GM10248 (cell line): Measurements from ENCODE around the gene KIF18B.

Experiments
- CTCF ChIA-PET: fragments of 300-600 bp; sonication (Branson Sonifier 250); formaldehyde crosslinking; extraction: SDS; loops from one replicate; lab custom pipeline; 2021; ENCODE audit warnings: antibody characterized with exemption; lab: Yijun Ruan, JAX
- POLR2A ChIA-PET: fragments of 350-650 bp; sonication (Branson Sonifier 250); formaldehyde crosslinking; extraction: SDS; loops from one replicate; lab custom pipeline; 2020; ENCODE audit warnings: antibody characterized with exemption; lab: Yijun Ruan, JAX
- DNase-seq: peaks from one replicate; pipeline ENCODE4 v3.0.0; 2012; ENCODE audit errors: extremely low spot score
- TF ChIP-seq, protein P1 (sequence below): IDR thresholded peaks from 2 replicates; pipeline ENCODE4 v1.5.1; 2012; ENCODE audit warnings: mild to moderate bottlenecking, low read depth; ENCODE audit errors: extremely low read depth, missing control alignments, control extremely low read depth

The KIF18B gene

DNA sequence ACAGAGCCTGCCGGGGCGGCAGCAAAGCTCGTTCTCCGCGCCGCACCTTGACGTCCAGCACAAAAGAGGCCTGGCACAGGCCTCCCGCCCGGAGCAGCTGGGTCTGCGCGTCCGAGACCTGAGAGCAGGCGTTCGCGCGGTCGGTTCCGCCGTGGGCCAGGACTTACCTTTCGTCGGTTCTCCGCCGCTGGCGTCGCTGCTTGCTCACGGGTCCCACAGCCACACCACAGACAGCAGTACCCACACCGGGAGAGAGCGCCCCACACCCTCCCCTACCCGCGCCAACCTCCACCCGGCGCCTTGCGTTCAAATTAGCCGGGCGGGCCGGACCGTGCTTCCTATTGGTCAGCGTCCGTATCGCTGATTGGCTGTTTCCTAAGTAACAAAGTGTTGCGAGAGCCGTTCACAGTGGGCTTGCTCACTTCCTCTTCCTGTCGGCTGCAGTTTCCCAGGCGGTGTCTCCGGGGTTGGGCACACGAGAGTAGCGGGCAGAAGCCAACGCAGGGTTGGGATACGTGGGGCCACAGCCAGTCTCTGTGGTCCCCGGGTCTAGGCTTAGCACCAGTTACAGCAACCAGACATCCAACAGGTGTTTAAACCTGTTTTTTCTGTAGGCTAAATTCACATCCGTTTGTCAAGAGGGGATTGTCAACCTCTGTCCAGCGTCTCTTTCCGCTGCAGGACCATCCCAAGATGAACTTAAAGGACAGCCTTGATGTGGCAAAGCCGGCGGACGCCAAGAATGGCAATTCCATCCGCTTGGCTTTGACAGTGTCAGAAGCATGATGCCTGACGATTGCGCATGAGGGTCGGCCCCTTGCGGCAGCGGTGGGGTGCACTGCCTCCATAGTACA, at the start of gene KIF18B:
TSS of gene KIF18B (minus strand) at position 313 of the 854 bp plus-strand sequence. CDS start 11,429 bp downstream, outside the sequence.
- CTCF ChIA-PET = no interaction called here
- DNase-seq = peak; percentile 99
- POLR2A ChIA-PET = no interaction called here
- TF ChIP-seq, protein P1, sequence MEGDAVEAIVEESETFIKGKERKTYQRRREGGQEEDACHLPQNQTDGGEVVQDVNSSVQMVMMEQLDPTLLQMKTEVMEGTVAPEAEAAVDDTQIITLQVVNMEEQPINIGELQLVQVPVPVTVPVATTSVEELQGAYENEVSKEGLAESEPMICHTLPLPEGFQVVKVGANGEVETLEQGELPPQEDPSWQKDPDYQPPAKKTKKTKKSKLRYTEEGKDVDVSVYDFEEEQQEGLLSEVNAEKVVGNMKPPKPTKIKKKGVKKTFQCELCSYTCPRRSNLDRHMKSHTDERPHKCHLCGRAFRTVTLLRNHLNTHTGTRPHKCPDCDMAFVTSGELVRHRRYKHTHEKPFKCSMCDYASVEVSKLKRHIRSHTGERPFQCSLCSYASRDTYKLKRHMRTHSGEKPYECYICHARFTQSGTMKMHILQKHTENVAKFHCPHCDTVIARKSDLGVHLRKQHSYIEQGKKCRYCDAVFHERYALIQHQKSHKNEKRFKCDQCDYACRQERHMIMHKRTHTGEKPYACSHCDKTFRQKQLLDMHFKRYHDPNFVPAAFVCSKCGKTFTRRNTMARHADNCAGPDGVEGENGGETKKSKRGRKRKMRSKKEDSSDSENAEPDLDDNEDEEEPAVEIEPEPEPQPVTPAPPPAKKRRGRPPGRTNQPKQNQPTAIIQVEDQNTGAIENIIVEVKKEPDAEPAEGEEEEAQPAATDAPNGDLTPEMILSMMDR = no peak

DNA sequence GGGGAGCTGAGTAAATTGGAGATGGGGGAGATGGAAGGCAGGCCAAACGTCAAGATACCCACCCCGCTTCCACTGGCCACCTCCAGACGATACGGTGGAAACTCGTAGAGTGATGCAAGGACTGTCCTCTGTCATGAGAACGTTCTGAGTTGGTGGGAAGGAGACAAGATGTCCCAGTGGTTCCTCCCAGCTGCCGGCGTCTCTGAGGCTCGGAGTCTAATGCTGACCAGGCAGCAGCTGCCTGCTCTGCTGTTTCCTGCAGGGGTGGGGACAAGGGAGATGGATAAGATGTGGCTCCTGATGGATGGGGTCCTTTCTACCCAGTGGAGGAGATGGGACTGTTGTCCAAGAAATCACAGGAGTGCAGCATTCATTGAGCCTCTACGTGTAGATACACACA, 48.7 kb upstream of the KIF18B start:
- CTCF ChIA-PET = interaction anchor here (1.5 kb wide), 1 partner anchor 25 kb away, joined by 5 read pairs; no protein-coding TSS in a partner anchor
- POLR2A ChIA-PET = no interaction called here
- TF ChIP-seq, protein P1 = no peak
- DNase-seq = no peak

DNA sequence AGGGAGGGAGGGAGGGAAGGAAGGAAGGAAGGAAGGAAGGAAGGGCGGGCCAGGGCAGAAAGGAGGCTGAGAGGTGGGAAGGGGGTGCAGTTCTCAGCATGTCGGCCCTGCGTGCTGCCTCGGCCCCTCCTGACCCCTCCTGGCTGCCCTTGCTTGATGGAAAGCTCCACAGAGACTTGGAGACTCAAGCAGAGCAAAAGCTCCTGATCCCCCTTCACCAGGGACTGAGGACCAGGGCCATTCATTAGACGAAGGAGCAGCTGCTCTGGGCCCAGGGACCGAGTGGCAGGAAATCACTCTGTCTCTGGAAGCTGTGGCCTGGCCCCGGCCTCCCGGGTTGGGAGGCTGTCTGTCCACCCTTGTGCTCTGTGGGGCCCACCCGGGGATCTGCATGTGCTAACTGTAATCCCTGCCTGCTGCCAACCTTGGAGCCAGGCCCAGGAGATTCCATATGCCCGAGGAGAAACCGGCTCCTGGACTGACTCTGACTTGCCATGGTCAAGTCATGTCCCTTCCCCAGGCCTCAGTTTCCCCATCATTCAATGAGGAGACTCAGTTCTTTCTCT, 47.9 kb upstream of the KIF18B start:
- POLR2A ChIA-PET = no interaction called here

DNA sequence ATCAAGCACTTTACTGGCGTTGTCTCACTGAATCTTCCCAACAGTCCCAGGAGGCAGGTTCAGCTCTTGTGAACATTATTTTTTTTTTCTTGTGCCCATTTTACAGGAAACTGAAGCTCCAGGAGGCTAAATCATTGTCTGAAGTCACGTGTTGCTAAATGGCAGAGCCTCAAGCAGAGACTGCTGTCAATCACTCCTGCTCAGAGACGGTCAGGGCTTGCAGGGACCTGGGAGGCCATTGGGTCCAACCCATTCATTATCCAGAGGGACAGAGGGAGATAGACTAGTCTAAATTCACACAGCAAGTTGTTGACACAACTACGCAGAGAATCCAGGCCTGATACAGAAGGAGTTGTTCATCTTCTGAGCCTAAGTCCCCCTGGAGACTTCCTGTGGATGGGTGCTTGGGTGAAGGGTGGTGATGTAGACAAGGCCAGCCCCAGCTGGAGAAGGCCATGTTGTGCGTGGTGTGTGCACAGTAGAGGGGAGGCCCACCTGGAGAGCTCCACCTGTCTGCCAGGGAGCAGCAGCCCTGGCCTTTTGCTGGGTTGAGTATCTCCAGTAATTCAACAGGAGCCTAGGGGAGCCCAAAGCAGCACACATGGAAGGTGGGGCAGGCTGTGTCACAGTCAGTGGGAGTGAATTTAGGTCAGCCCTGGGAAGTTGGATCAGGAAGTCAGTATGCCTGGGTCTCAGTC, 44.8 kb upstream of the KIF18B start:
- ChIA-PET CTCF (interaction anchor here (1.1 to 1.7 kb wide), 5 partner anchors 12 to 217 kb away, joined by 3 to 5 read pairs (median 4); no protein-coding TSS in a partner anchor), POLR2A (interaction anchor here (0.5 kb wide), 1 partner anchor 1625 kb away, joined by 3 read pairs; no protein-coding TSS in a partner anchor)
- TF ChIP-seq, protein P1 = no peak
- DNase-seq = no peak

More for the DNA sequence above, 47.9 kb upstream of the KIF18B start:
- DNase-seq = no peak
- TF ChIP-seq, protein P1 = no peak
- CTCF ChIA-PET = interaction anchor here (1.5 kb wide), 1 partner anchor 26 kb away, joined by 5 read pairs; no protein-coding TSS in a partner anchor

DNA sequence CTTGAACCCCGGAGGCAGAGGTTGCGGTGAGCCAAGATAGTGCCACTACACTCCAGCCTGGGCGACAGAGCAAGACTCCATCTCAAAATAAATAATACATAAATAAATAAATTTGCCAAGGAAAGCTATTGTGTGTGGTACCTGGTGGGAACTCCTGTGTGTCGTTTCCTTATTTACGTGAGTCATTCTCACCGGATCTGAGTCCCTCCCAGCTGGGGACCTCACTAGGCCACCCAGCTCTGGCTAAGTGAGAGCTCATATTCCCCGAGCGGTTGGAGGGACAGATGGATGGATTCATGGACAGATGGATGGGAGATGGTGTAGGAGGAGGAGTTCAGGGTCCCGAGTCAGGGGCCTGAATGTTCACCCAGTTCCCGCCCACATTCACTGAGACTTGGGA, 43.4 kb upstream of the KIF18B start:
- DNase-seq = no peak
- ChIA-PET POLR2A (interaction anchor here (0.6 kb wide), 1 partner anchor 90 kb away, joined by 4 read pairs; no protein-coding TSS in a partner anchor), CTCF (interaction anchor here (0.9 to 2.3 kb wide), 8 partner anchors 14 to 215 kb away, joined by 3 to 10 read pairs (median 4); no protein-coding TSS in a partner anchor)
- TF ChIP-seq, protein P1 = no peak
